ENCODE measurements around the gene ZCCHC17.

DNA sequence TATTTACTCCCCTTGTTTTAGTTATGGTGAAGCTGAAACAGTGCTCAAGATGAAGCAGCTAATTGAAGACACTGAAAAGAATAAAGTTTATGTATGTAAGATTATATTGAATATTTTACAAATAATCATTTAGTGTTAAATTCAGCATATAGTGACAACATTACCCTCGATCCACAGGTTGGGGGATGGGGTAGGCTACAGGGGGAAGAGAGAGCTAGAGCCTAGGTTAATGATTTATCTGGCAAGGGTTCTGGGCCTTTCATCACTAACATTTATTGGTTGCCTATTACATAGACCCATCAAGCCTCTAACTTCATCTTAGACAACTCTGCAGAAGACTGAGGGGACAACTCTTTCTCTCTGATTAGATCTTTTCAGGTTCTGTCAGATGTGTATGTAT, 21.3 kb downstream of the ZCCHC17 start:
- no peak for TF ChIP-seq POLR2AphosphoS5 (IDR thresholded peaks at IDR 0.05)
- TF ChIP-seq POLR2A (IDR thresholded peaks at IDR 0.05), result no peak
- TF ChIP-seq, protein P1, sequence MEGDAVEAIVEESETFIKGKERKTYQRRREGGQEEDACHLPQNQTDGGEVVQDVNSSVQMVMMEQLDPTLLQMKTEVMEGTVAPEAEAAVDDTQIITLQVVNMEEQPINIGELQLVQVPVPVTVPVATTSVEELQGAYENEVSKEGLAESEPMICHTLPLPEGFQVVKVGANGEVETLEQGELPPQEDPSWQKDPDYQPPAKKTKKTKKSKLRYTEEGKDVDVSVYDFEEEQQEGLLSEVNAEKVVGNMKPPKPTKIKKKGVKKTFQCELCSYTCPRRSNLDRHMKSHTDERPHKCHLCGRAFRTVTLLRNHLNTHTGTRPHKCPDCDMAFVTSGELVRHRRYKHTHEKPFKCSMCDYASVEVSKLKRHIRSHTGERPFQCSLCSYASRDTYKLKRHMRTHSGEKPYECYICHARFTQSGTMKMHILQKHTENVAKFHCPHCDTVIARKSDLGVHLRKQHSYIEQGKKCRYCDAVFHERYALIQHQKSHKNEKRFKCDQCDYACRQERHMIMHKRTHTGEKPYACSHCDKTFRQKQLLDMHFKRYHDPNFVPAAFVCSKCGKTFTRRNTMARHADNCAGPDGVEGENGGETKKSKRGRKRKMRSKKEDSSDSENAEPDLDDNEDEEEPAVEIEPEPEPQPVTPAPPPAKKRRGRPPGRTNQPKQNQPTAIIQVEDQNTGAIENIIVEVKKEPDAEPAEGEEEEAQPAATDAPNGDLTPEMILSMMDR (IDR thresholded peaks at IDR 0.05), result no peak
- TF ChIP-seq EP300 (IDR thresholded peaks at IDR 0.05), result no peak
